Karpas-422 (cell line): ENCODE measurements around the gene FLCN. TPM values are rescaled to one million over a fixed set of nuclear protein-coding genes. Genes with fewer than 3 reads are reported as not detected.
"Not testable (repeated sequence)": the region's sequence is repeated elsewhere in the genome, so short reads cannot be mapped to it uniquely, and the experiment has no call there.

Experiments
- DNase-seq: peaks from one replicate; pipeline ENCODE4 v3.0.0-alpha.2; 2015
- H2AFZ ChIP-seq: fragments of 200-600 bp; sonication (generic); 2 replicates; pipeline ENCODE4 v1.6.1; 2014; ENCODE audit warnings: antibody characterized with exemption, low read length, mixed read lengths
- H3K27ac ChIP-seq: fragments of 200-600 bp; sonication (generic); 2 replicates; pipeline ENCODE4 v1.5.1; 2014; ENCODE audit warnings: mild to moderate bottlenecking, low read length, moderate library complexity
- H3K27me3 ChIP-seq: fragments of 200-600 bp; sonication (generic); 2 replicates; pipeline ENCODE4 v1.6.1; 2014; ENCODE audit warnings: low read length, mixed read lengths
- H3K36me3 ChIP-seq: fragments of 200-600 bp; sonication (generic); 2 replicates; pipeline ENCODE4 v1.6.1; 2014; ENCODE audit warnings: low read length, mixed read lengths; ENCODE audit not compliant: insufficient read depth
- H3K4me1 ChIP-seq: fragments of 200-600 bp; sonication (generic); 2 replicates; pipeline ENCODE4 v1.6.1; 2014; ENCODE audit warnings: mild to moderate bottlenecking, low read length, mixed read lengths
- H3K4me2 ChIP-seq: fragments of 200-600 bp; sonication (generic); 2 replicates; pipeline ENCODE4 v1.6.1; 2014; ENCODE audit warnings: low read length, low read depth, mild to moderate bottlenecking; ENCODE audit not compliant: poor library complexity, severe bottlenecking
- H3K4me3 ChIP-seq: fragments of 200-600 bp; sonication (generic); 2 replicates; pipeline ENCODE4 v1.5.1; 2014; ENCODE audit warnings: mild to moderate bottlenecking, antibody characterized with exemption, low read length, mixed read lengths
- H3K79me2 ChIP-seq: fragments of 200-600 bp; sonication (generic); 2 replicates; pipeline ENCODE4 v1.6.1; 2014; ENCODE audit warnings: mild to moderate bottlenecking, low read length, mixed read lengths
- H3K9ac ChIP-seq: fragments of 200-600 bp; sonication (generic); 2 replicates; pipeline ENCODE4 v1.6.0; 2014; ENCODE audit warnings: low read length
- H3K9me2 ChIP-seq: fragments of 200-600 bp; sonication (generic), shearing (Covaris generic); replicated peaks from 2 replicates; pipeline ENCODE4 v1.6.0; 2014; ENCODE audit warnings: mild to moderate bottlenecking, low read length, moderate library complexity; ENCODE audit not compliant: insufficient read depth
- H3K9me3 ChIP-seq: fragments of 300-700, 200-600 bp; sonication (generic); 2 replicates; pipeline ENCODE4 v1.6.1; 2014; ENCODE audit warnings: low read length, mixed read lengths
- H4K20me1 ChIP-seq: fragments of 200-600 bp; sonication (generic); 2 replicates; pipeline ENCODE4 v1.6.1; 2014; ENCODE audit warnings: mild to moderate bottlenecking, antibody characterized with exemption, low read length, low read depth; ENCODE audit not compliant: insufficient read depth
- total RNA-seq: library from RNA; depleted of rRNA; stranded (reverse); fragments of >200 nt; shearing (Covaris generic); gene quantifications from 2 replicates; pipeline ENCODE4 v1.2.3, GENCODE V29; 2014; ENCODE audit warnings: low replicate concordance

The FLCN gene
- total RNA-seq, 1 experiment from 2014 or later: 15.6 TPM

DNA sequence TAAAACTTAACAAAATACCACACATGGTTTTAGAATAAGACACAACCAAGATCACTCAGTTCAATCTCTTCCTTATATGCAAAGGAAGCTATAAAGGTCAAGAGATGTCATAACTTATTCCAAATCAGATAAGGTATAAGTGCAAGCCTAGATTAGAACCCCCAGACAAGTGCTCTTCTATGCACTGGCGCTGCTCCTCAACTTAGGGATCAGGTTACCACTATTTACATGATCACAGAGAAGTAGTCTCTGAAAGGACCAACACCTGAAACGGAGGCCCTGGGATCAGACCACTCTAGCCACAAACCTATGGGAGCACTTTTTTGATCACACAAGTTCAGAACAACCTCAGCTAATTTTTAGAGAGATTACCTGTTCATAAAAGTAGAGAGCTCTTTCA lies 27.5 kb upstream of the FLCN start:
- H3K36me3 ChIP-seq: peaks cover 60% of the 10 kb centered on the region
- H3K4me3 ChIP-seq: no peak overlapping the region
- H3K9me2 ChIP-seq: no peaks in the 10 kb centered on the region
- no peak overlapping the region for H2AFZ ChIP-seq
- peaks cover 10% of the 10 kb centered on the region for H3K79me2 ChIP-seq
- H3K9ac ChIP-seq: no peak overlapping the region
- no peaks in the 10 kb centered on the region for H4K20me1 ChIP-seq
- no peak overlapping the region for H3K4me2 ChIP-seq
- H3K27me3 ChIP-seq: no peaks in the 10 kb centered on the region
- peak; percentile 55 for DNase-seq
- H3K9me3 ChIP-seq: no peaks in the 10 kb centered on the region
- no peak overlapping the region for H3K27ac ChIP-seq
- peaks cover 11% of the 10 kb centered on the region for H3K4me1 ChIP-seq

GRCh38 chr17:17258998-17259397 lies 22.0 kb upstream of the FLCN start:
- Histone ChIP-seq H3K36me3 (peaks cover 58% of the 10 kb centered on the region), H3K27ac (no peak overlapping the region), H4K20me1 (no peaks in the 10 kb centered on the region), H3K9ac (no peak overlapping the region), H3K79me2 (peaks cover 15% of the 10 kb centered on the region), H3K9me3 (no peaks in the 10 kb centered on the region), H3K27me3 (no peaks in the 10 kb centered on the region), H3K4me3 (no peak overlapping the region), H3K4me1 (no peaks in the 10 kb centered on the region), H3K4me2 (no peak overlapping the region), H3K9me2 (no peaks in the 10 kb centered on the region), H2AFZ (no peak overlapping the region)
- DNase-seq: no peak

GRCh38 chr17:17258011-17258410 lies 21.0 kb upstream of the FLCN start:
- H3K36me3 ChIP-seq: peaks cover 64% of the 10 kb centered on the region
- H3K27ac ChIP-seq: no peak overlapping the region
- H3K4me3 ChIP-seq: no peak overlapping the region
- no peaks in the 10 kb centered on the region for H3K4me1 ChIP-seq
- DNase-seq: no peak
- H3K27me3 ChIP-seq: no peaks in the 10 kb centered on the region
- H4K20me1 ChIP-seq: no peaks in the 10 kb centered on the region
- H3K9me2 ChIP-seq: no peaks in the 10 kb centered on the region
- H2AFZ ChIP-seq: no peak overlapping the region
- H3K79me2 ChIP-seq: peaks cover 15% of the 10 kb centered on the region
- no peak overlapping the region for H3K9ac ChIP-seq
- H3K4me2 ChIP-seq: no peak overlapping the region
- H3K9me3 ChIP-seq: no peaks in the 10 kb centered on the region

- peaks cover 61% of the 10 kb centered on the region for H3K36me3 ChIP-seq
- no peaks in the 10 kb centered on the region for H3K27me3 ChIP-seq
- H3K4me2 ChIP-seq: no peak overlapping the region
- H3K79me2 ChIP-seq: peaks cover 12% of the 10 kb centered on the region
- H3K9me3 ChIP-seq: no peaks in the 10 kb centered on the region
- no peak overlapping the region for H3K4me3 ChIP-seq
- H4K20me1 ChIP-seq: no peaks in the 10 kb centered on the region
- H2AFZ ChIP-seq: no peak overlapping the region
- no peaks in the 10 kb centered on the region for H3K4me1 ChIP-seq
- H3K9me2 ChIP-seq: no peaks in the 10 kb centered on the region
- no peak overlapping the region for H3K9ac ChIP-seq
- no peak overlapping the region for H3K27ac ChIP-seq
- no peak for DNase-seq
Observed at GRCh38 chr17:17256316-17256715, 19.3 kb upstream of the FLCN start.

DNA sequence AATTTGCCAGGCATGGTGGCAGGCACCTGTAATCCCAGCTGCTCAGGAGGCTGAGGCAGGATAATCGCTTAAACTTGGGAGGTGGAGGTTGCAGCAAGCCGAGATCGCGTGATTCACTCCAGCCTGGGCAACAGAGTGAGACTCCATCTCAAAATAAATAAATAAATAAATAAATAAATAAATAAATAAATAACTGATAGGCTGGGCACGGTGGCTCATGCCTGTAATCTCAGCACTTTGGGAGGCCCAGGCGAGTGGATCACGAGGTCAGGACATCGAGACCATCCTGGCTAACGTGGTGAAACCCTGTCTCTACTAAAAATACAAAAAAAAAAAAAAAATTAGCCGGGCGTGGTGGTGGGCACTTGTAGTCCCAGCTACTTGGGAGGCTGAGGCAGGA lies 18.7 kb upstream of the FLCN start:
- Histone ChIP-seq H3K79me2 (peaks cover 12% of the 10 kb centered on the region), H3K36me3 (peaks cover 57% of the 10 kb centered on the region)
- H3K9me2 ChIP-seq, H3K27me3 ChIP-seq, H3K9ac ChIP-seq, H2AFZ ChIP-seq, H4K20me1 ChIP-seq, H3K4me1 ChIP-seq, H3K27ac ChIP-seq, H3K4me3 ChIP-seq, H3K4me2 ChIP-seq, H3K9me3 ChIP-seq, DNase-seq: not testable (repeated sequence)

DNA sequence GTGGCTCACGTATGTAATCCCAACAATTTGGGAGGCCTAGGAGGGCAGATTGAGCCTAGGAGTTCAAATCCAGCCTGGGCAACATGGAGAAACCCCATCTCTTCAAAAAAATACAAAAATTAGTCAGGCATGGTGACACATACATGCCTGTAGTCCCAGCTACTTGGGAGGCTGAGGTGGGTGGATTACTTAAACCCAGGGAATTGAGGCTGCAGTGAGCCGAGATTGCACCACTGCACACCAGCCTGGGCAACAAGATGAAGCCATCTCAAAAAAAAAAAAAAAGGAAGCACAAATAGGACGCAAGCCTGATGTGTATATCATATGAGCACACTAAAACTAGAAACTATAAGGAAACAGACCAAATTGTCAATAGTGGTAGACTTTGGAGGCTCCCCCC lies 17.1 kb upstream of the FLCN start:
- no peak overlapping the region for H2AFZ ChIP-seq
- no peak overlapping the region for H3K9ac ChIP-seq
- H3K4me3 ChIP-seq: no peak overlapping the region
- H3K9me3 ChIP-seq: no peaks in the 10 kb centered on the region
- DNase-seq: no peak
- no peaks in the 10 kb centered on the region for H3K4me1 ChIP-seq
- H3K27me3 ChIP-seq: no peaks in the 10 kb centered on the region
- H3K27ac ChIP-seq: no peak overlapping the region
- H3K9me2 ChIP-seq: no peaks in the 10 kb centered on the region
- no peaks in the 10 kb centered on the region for H4K20me1 ChIP-seq
- H3K4me2 ChIP-seq: no peak overlapping the region
- H3K36me3 ChIP-seq: peaks cover 45% of the 10 kb centered on the region
- peaks cover 11% of the 10 kb centered on the region for H3K79me2 ChIP-seq

DNA sequence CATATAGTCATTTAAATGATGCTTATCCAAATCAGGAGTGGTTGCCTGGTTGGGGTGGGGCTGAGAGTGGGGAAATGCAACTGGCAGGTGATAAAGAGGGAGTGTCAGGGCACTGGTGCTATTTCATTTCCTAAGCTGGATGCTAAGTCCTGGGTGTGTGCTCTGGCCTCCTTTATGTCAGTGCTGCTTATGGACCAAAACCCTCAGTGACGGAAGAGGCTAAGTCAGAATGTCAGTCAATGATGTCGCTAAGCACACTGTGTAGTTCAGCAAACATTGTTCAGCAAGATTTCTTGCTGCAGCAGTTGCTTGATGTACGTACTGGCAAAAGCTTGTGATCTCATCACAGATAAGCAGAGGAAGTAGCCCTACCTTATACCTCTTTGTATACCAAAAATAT lies 16.4 kb upstream of the FLCN start:
- Histone ChIP-seq H3K9me2 (no peaks in the 10 kb centered on the region), H3K4me1 (no peaks in the 10 kb centered on the region), H2AFZ (no peak overlapping the region), H3K27me3 (no peaks in the 10 kb centered on the region), H4K20me1 (no peaks in the 10 kb centered on the region), H3K36me3 (peaks cover 45% of the 10 kb centered on the region), H3K27ac (no peak overlapping the region), H3K9ac (no peak overlapping the region), H3K9me3 (no peaks in the 10 kb centered on the region), H3K4me2 (no peak overlapping the region), H3K4me3 (no peak overlapping the region), H3K79me2 (peaks cover 8% of the 10 kb centered on the region; the same call in 1 of the 2 replicates)
- no peak for DNase-seq

DNA sequence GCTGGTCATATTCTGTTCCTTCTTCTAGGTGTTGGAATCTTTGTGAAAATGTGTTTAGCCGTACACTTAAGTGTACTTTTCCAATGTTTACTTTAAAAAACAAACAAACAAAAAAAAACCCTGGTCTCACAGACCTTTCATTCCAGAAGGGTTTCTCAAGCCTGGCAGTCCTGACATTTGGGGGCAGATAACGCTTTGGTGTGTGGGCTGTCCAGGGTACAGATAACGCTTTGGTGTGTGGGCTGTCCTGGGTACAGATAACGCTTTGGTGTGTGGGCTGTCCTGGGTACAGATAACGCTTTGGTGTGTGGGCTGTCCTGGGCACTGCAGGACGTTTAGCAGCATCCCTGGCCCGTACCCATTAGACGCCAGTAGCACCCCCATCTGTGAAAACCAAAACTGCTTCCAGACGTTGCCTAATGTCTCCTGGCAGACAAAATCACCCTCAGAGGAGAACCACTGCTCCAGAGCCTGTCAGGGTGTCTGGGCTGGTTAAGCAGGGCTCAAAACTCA lies 15.2 kb upstream of the FLCN start:
- Histone ChIP-seq H3K79me2 (peaks cover 5% of the 10 kb centered on the region; the same call in 1 of the 2 replicates), H3K9me2 (no peaks in the 10 kb centered on the region), H3K27ac (no peak overlapping the region), H3K27me3 (no peaks in the 10 kb centered on the region), H3K4me3 (no peak overlapping the region), H3K9me3 (no peaks in the 10 kb centered on the region), H3K4me2 (no peak overlapping the region), H3K4me1 (no peaks in the 10 kb centered on the region), H4K20me1 (no peaks in the 10 kb centered on the region), H2AFZ (no peak overlapping the region), H3K9ac (no peak overlapping the region), H3K36me3 (peaks cover 40% of the 10 kb centered on the region)
- no peak for DNase-seq

- H3K27ac ChIP-seq: no peak overlapping the region
- no peaks in the 10 kb centered on the region for H3K9me2 ChIP-seq
- H3K36me3 ChIP-seq: peaks cover 17% of the 10 kb centered on the region
Observed at GRCh38 chr17:17246879-17247278, 9.9 kb upstream of the FLCN start.

More at GRCh38 chr17:17246879-17247278, 9.9 kb upstream of the FLCN start:
- no peak overlapping the region for H3K9ac ChIP-seq
- H3K79me2 ChIP-seq: no peaks in the 10 kb centered on the region
- H3K4me3 ChIP-seq: no peak overlapping the region
- H2AFZ ChIP-seq: no peak overlapping the region
- no peaks in the 10 kb centered on the region for H3K9me3 ChIP-seq
- H3K27me3 ChIP-seq: no peaks in the 10 kb centered on the region
- no peak overlapping the region for H3K4me2 ChIP-seq
- no peaks in the 10 kb centered on the region for H3K4me1 ChIP-seq
- no peaks in the 10 kb centered on the region for H4K20me1 ChIP-seq
- no peak for DNase-seq
